ENCODE results near the gene NPPB. TPM values are rescaled to one million over a fixed set of nuclear protein-coding genes. Genes with fewer than 3 reads are reported as not detected.

Gene NPPB
- total and polyA plus RNA-seq, 9 of the 15 experiments (the other 6 are each of a cell fraction or from before 2014, with no cell fraction given), result not detected

DNA sequence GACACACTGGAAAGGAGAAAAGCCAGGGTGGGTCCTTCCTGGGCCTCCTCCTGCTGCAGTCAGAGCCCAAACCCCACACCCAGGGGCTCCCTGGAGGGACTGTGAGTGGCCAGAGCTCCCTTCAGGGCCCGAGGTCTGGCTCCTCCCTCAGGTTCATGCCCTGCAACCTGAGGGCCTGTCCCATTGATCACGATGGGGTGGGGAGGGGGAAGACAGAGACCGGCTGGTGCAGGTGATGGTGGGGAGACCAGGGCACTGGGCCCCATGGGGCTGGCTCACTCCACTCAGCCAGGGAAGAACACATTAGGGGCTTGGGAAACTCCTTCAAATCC lies 30.1 kb upstream of the NPPB start:
- H3K9me1 ChIP-seq (ENCODE audit: control insufficient read depth, insufficient read depth, low read length), result no peaks in the 10 kb centered on the region
- no peak overlapping the region for H3K4me3 ChIP-seq
- no peaks in the 10 kb centered on the region for H3K9me3 ChIP-seq (replicated peaks; ENCODE audit: control insufficient read depth, insufficient read depth, low read depth, low read length)
- 0 out of 2 replicates have a peak overlapping the region, but pooled peaks have one; percentile 10 for H2AFZ ChIP-seq (ENCODE audit: low read depth, low read length)
- 20% methylated on average over 3 of the region's 3 CpGs for WGBS (ENCODE audit: insufficient coverage, low coverage, missing lambda C conversion rate)
- peak overlapping the region in 1 of 2 experiments; percentile 82; a peak in 2 of 4 replicates for H3K9ac ChIP-seq (ENCODE audit: insufficient read depth in 1 of 2, low read depth in 2 of 2, low read length in 2 of 2)
- H3K4me1 ChIP-seq (replicated peaks in 1 of 2; ENCODE audit: control insufficient read depth in 2 of 2, insufficient read depth in 2 of 2, low read length in 2 of 2), result peaks cover 6 to 31% of the 10 kb centered on the region in 2 experiments; a peak in 4 of 5 replicates
- POLR2A ChIA-PET, result interaction anchor here (0.5 to 6.1 kb wide), 4 partner anchors 20 to 117 kb away, joined by 3 to 78 read pairs (median 3); no protein-coding TSS in a partner anchor
- FAIRE-seq, result no peak
- no peaks in the 10 kb centered on the region for H3K27me3 ChIP-seq (ENCODE audit: control insufficient read depth in 2 of 2, insufficient read depth in 2 of 2, low read length in 2 of 2)
- ATAC-seq, result no peak
- no peak overlapping the region for H3K27ac ChIP-seq (ENCODE audit: extremely low read depth, low read depth, low read length)
- H3K79me2 ChIP-seq (ENCODE audit: control insufficient read depth, insufficient read depth, low read length), result no peaks in the 10 kb centered on the region
- DNase-seq (ENCODE audit: extremely low read depth in 1 of 4, low spot score in 3 of 4), result no peak
- no peaks in the 10 kb centered on the region for H3K36me3 ChIP-seq (ENCODE audit: control insufficient read depth, insufficient read depth, low read length)
- no TSS peak for BruUV-seq (replicated peaks)
- CTCF ChIA-PET (ENCODE audit: low intra/inter-chr PET ratio), result no interaction called here
- no peaks in the 10 kb centered on the region for H4K20me1 ChIP-seq (replicated peaks; ENCODE audit: control insufficient read depth, insufficient read depth, low read length)
- no peak overlapping the region for H3K4me2 ChIP-seq (ENCODE audit: insufficient read depth, low read length)
- intact Hi-C loops (cut with micrococcal nuclease) (loop anchor here (10.0 kb wide), 1 partner anchor 224 kb away; the partner anchor contains the start of gene FBXO6), in situ Hi-C loops (cut with MboI) (no loop called here)
- TF ChIP-seq, protein P1, sequence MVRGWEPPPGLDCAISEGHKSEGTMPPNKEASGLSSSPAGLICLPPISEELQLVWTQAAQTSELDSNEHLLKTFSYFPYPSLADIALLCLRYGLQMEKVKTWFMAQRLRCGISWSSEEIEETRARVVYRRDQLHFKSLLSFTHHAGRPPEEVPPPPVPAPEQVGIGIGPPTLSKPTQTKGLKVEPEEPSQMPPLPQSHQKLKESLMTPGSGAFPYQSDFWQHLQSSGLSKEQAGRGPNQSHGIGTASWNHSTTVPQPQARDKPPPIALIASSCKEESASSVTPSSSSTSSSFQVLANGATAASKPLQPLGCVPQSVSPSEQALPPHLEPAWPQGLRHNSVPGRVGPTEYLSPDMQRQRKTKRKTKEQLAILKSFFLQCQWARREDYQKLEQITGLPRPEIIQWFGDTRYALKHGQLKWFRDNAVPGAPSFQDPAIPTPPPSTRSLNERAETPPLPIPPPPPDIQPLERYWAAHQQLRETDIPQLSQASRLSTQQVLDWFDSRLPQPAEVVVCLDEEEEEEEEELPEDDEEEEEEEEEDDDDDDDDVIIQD (CRISPR knock-in tag; IDR thresholded peaks at IDR 0.05), result no peak
- TF ChIP-seq, protein P2, sequence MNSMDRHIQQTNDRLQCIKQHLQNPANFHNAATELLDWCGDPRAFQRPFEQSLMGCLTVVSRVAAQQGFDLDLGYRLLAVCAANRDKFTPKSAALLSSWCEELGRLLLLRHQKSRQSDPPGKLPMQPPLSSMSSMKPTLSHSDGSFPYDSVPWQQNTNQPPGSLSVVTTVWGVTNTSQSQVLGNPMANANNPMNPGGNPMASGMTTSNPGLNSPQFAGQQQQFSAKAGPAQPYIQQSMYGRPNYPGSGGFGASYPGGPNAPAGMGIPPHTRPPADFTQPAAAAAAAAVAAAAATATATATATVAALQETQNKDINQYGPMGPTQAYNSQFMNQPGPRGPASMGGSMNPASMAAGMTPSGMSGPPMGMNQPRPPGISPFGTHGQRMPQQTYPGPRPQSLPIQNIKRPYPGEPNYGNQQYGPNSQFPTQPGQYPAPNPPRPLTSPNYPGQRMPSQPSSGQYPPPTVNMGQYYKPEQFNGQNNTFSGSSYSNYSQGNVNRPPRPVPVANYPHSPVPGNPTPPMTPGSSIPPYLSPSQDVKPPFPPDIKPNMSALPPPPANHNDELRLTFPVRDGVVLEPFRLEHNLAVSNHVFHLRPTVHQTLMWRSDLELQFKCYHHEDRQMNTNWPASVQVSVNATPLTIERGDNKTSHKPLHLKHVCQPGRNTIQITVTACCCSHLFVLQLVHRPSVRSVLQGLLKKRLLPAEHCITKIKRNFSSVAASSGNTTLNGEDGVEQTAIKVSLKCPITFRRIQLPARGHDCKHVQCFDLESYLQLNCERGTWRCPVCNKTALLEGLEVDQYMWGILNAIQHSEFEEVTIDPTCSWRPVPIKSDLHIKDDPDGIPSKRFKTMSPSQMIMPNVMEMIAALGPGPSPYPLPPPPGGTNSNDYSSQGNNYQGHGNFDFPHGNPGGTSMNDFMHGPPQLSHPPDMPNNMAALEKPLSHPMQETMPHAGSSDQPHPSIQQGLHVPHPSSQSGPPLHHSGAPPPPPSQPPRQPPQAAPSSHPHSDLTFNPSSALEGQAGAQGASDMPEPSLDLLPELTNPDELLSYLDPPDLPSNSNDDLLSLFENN (IDR thresholded peaks at IDR 0.05; ENCODE audit: low read depth in 2 of 2, low read length in 2 of 2), result no peak
- TF ChIP-seq COPS2 (conservative IDR thresholded peaks at IDR 0.05), result no peak
- TF ChIP-seq, protein P3, sequence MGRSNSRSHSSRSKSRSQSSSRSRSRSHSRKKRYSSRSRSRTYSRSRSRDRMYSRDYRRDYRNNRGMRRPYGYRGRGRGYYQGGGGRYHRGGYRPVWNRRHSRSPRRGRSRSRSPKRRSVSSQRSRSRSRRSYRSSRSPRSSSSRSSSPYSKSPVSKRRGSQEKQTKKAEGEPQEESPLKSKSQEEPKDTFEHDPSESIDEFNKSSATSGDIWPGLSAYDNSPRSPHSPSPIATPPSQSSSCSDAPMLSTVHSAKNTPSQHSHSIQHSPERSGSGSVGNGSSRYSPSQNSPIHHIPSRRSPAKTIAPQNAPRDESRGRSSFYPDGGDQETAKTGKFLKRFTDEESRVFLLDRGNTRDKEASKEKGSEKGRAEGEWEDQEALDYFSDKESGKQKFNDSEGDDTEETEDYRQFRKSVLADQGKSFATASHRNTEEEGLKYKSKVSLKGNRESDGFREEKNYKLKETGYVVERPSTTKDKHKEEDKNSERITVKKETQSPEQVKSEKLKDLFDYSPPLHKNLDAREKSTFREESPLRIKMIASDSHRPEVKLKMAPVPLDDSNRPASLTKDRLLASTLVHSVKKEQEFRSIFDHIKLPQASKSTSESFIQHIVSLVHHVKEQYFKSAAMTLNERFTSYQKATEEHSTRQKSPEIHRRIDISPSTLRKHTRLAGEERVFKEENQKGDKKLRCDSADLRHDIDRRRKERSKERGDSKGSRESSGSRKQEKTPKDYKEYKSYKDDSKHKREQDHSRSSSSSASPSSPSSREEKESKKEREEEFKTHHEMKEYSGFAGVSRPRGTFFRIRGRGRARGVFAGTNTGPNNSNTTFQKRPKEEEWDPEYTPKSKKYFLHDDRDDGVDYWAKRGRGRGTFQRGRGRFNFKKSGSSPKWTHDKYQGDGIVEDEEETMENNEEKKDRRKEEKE (IDR thresholded peaks at IDR 0.05; ENCODE audit: borderline replicate concordance in 1 of 2, control insufficient read depth in 1 of 2, low read depth in 2 of 2, low read length in 1 of 2), result no peak
- no peak for TF ChIP-seq CHD4 (IDR thresholded peaks at IDR 0.05; ENCODE audit: insufficient read depth, insufficient replicate concordance, low read depth, low read length, poor library complexity, severe bottlenecking)
- no peak for TF ChIP-seq ZNF57 (CRISPR knock-in tag; IDR thresholded peaks at IDR 0.05)
- no peak for TF ChIP-seq MECOM (CRISPR knock-in tag; IDR thresholded peaks at IDR 0.05)

All from K562 (cell line).